Peyer's patch (tissue), 4 donors: ENCODE data around the gene NUP42.

ENCODE experiments used
- CTCF ChIP-seq, 6 experiments: fragments of 450-650 bp in 4 of 6; fragments of 200-600 bp in 2 of 6; sonication (generic) in 1 of 6; IDR thresholded peaks; one replicate each; pipeline ENCODE4 v1.5.1; 2017 to 2019; ENCODE audit warnings: antibody characterized with exemption in 6 of 6, mild to moderate bottlenecking in 3 of 6, moderate library complexity in 1 of 6
- POLR2A ChIP-seq, 2 donors: fragments of 450-650 bp; IDR thresholded peaks; one replicate each; pipeline ENCODE4 v1.5.1; 2017; ENCODE audit warnings: antibody characterized with exemption in 2 of 2, mild to moderate bottlenecking in 2 of 2, moderate library complexity in 2 of 2

DNA sequence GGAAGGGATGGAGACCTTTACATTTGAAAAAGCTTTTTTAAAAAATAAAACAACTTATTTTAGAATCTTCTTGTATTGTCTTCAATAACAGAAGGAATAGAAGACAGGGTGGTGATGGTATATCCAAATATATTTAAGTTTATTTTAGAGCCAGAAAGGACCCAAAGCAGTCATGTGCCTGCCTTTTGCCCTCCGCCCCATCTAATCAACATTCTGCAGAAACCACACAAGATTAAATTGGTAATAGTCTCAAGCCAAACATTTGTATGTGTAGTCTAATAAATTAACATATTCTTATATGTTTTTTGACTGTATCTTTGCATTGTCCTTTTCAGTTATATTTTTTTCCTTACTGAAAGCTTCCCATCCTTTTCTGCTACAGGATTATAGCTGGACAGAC is 16.5 kb upstream of the NUP42 start:
- no peak for TF ChIP-seq CTCF (IDR thresholded peaks at IDR 0.05)
- TF ChIP-seq POLR2A (IDR thresholded peaks at IDR 0.05): no peak
